ENCODE data around the gene WDR73. TPM values are rescaled to one million over a fixed set of nuclear protein-coding genes. Genes with fewer than 3 reads are reported as not detected.
"Not testable (repeated sequence)": the region's sequence is repeated elsewhere in the genome, so short reads cannot be mapped to it uniquely, and the experiment has no call there.

The WDR73 gene
- total RNA-seq, 2 donors from 2014 or later, result 30.7 to 34.3 TPM

GRCh38 chr15:84697236-84697990 is 43.3 kb upstream of the WDR73 start:
- DNase-seq (ENCODE audit: low spot score) (no peak), ATAC-seq (ENCODE audit: insufficient number of reproducible peaks, low FRiP score, low read depth) (no peak)
- Histone ChIP-seq H3K27me3 (replicated peaks; ENCODE audit: insufficient read depth) (no peaks in the 10 kb centered on the region), H3K36me3 (no peaks in the 10 kb centered on the region), H3K27ac (no peak overlapping the region), H3K4me3 (no peak overlapping the region), H3K9me3 (no peaks in the 10 kb centered on the region), H3K4me1 (ENCODE audit: control insufficient read depth in 1 of 2, low read depth in 2 of 2) (peaks cover 9 to 18% of the 10 kb centered on the region in 2 donors)
- TF ChIP-seq CTCF (IDR thresholded peaks at IDR 0.05), result no peak

GRCh38 chr15:84696757-84697156 is 42.7 kb upstream of the WDR73 start:
- no peak overlapping the region for H3K4me3 ChIP-seq
- ATAC-seq (ENCODE audit: insufficient number of reproducible peaks, low FRiP score, low read depth), result no peak
- H3K36me3 ChIP-seq, result no peaks in the 10 kb centered on the region
- no peaks in the 10 kb centered on the region for H3K9me3 ChIP-seq
- no peaks in the 10 kb centered on the region for H3K27me3 ChIP-seq (replicated peaks; ENCODE audit: insufficient read depth)
- no peak for TF ChIP-seq CTCF (IDR thresholded peaks at IDR 0.05)
- no peak for DNase-seq (ENCODE audit: low spot score)
- H3K27ac ChIP-seq, result no peak overlapping the region
- peaks cover 9 to 18% of the 10 kb centered on the region in 2 donors for H3K4me1 ChIP-seq (ENCODE audit: control insufficient read depth in 1 of 2, low read depth in 2 of 2)

GRCh38 chr15:84690342-84690741 is 36.3 kb upstream of the WDR73 start:
- Histone ChIP-seq H3K4me1 (ENCODE audit: control insufficient read depth in 1 of 2, low read depth in 2 of 2) (peaks cover 0 to under 1% of the 10 kb centered on the region in 2 donors), H3K27me3 (replicated peaks; ENCODE audit: insufficient read depth) (no peaks in the 10 kb centered on the region), H3K36me3 (peaks cover 3% of the 10 kb centered on the region), H3K4me3 (no peak overlapping the region), H3K27ac (no peak overlapping the region), H3K9me3 (no peaks in the 10 kb centered on the region)
- no peak for DNase-seq (ENCODE audit: low spot score)
- no peak for ATAC-seq (ENCODE audit: insufficient number of reproducible peaks, low FRiP score, low read depth)
- no peak for TF ChIP-seq CTCF (IDR thresholded peaks at IDR 0.05)

- Histone ChIP-seq H3K27me3 (replicated peaks; ENCODE audit: insufficient read depth) (no peaks in the 10 kb centered on the region), H3K27ac (no peak overlapping the region), H3K4me3 (no peak overlapping the region), H3K4me1 (ENCODE audit: control insufficient read depth in 1 of 2, low read depth in 2 of 2) (no peaks in the 10 kb centered on the region), H3K36me3 (peaks cover 3% of the 10 kb centered on the region), H3K9me3 (no peaks in the 10 kb centered on the region)
- DNase-seq (ENCODE audit: low spot score) (no peak), ATAC-seq (ENCODE audit: insufficient number of reproducible peaks, low FRiP score, low read depth) (no peak)
- no peak for TF ChIP-seq CTCF (IDR thresholded peaks at IDR 0.05)
These were observed 35.8 kb upstream of the WDR73 start for GRCh38 chr15:84689858-84690257.

GRCh38 chr15:84686446-84686845 is 32.4 kb upstream of the WDR73 start:
- peaks cover 18% of the 10 kb centered on the region for H3K36me3 ChIP-seq
- H3K4me3 ChIP-seq; ATAC-seq (ENCODE audit: insufficient number of reproducible peaks, low FRiP score, low read depth); H3K27me3 ChIP-seq (replicated peaks; ENCODE audit: insufficient read depth); H3K9me3 ChIP-seq; H3K27ac ChIP-seq; H3K4me1 ChIP-seq (ENCODE audit: control insufficient read depth in 1 of 2, low read depth in 2 of 2); DNase-seq (ENCODE audit: low spot score): not testable (repeated sequence)

GRCh38 chr15:84685304-84685703 is 31.2 kb upstream of the WDR73 start:
- Histone ChIP-seq H3K4me3 (no peak overlapping the region), H3K27ac (no peak overlapping the region), H3K27me3 (replicated peaks; ENCODE audit: insufficient read depth) (no peaks in the 10 kb centered on the region), H3K36me3 (peaks cover 18% of the 10 kb centered on the region), H3K4me1 (ENCODE audit: control insufficient read depth in 1 of 2, low read depth in 2 of 2) (no peaks in the 10 kb centered on the region), H3K9me3 (no peaks in the 10 kb centered on the region)
- DNase-seq (ENCODE audit: low spot score) (peak; percentile 15), ATAC-seq (ENCODE audit: insufficient number of reproducible peaks, low FRiP score, low read depth) (no peak)
- TF ChIP-seq CTCF (IDR thresholded peaks at IDR 0.05), result no peak

All from thoracic aorta (tissue), 2 donors.